Keratinocyte (primary cell): ENCODE data around the gene DHX35. TPM values are rescaled to one million over a fixed set of nuclear protein-coding genes. Genes with fewer than 3 reads are reported as not detected.

Experiments
- DNase-seq: peaks from one replicate; pipeline ENCODE4 v3.0.0-alpha.2; 2011; ENCODE audit warnings: low read depth, missing footprints, low spot score
- FAIRE-seq: peaks from 2 replicates; lab custom pipeline; 2011; peaks lifted over from hg19 to GRCh38; lab: Jason Lieb, UNC
- H2AFZ ChIP-seq: 2 replicates; pipeline ENCODE4 v1.6.0; 2012; ENCODE audit warnings: low read length, control low read depth, inconsistent platforms; ENCODE audit not compliant: control insufficient read depth
- H3K27ac ChIP-seq: 2 replicates; pipeline ENCODE4 v1.5.1; 2011; ENCODE audit warnings: low read length; ENCODE audit not compliant: control insufficient read depth, insufficient read depth
- H3K27me3 ChIP-seq: 3 replicates; pipeline ENCODE4 v1.6.0; 2011; ENCODE audit warnings: low read length; ENCODE audit not compliant: control insufficient read depth, insufficient read depth; ENCODE audit errors: extremely low read depth
- H3K36me3 ChIP-seq, 2 experiments: 2 replicates in 1 of 2; 3 replicates in 1 of 2; pipeline ENCODE4 v1.5.1; 2011; ENCODE audit warnings: low read length in 2 of 2, mild to moderate bottlenecking in 1 of 2; ENCODE audit not compliant: control insufficient read depth in 2 of 2, insufficient read depth in 2 of 2; ENCODE audit errors: extremely low read depth in 1 of 2
- H3K4me1 ChIP-seq: 3 replicates; pipeline ENCODE4 v1.5.1; 2011; ENCODE audit warnings: low read length; ENCODE audit not compliant: control insufficient read depth, insufficient read depth; ENCODE audit errors: extremely low read depth
- H3K4me2 ChIP-seq: 3 replicates; pipeline ENCODE4 v1.6.0; 2011; ENCODE audit warnings: low read depth, low read length; ENCODE audit not compliant: control insufficient read depth, insufficient read depth; ENCODE audit errors: extremely low read depth
- H3K4me3 ChIP-seq, 3 experiments: fragments of 200-600 bp in 1 of 3; sonication (generic) in 1 of 3; 2 replicates in 2 of 3; 3 replicates in 1 of 3; pipeline ENCODE4 v1.5.1; 2011 to 2016; ENCODE audit warnings: low read length in 3 of 3, mild to moderate bottlenecking in 3 of 3, control low read depth in 2 of 3, inconsistent platforms in 1 of 3, low read depth in 1 of 3, mixed read lengths in 1 of 3, mixed run types in 1 of 3, moderate library complexity in 1 of 3; ENCODE audit not compliant: control insufficient read depth in 2 of 3, insufficient read depth in 2 of 3; ENCODE audit errors: extremely low read depth in 1 of 3
- H3K79me2 ChIP-seq: 2 replicates; pipeline ENCODE4 v1.6.0; 2012; ENCODE audit warnings: low read length; ENCODE audit not compliant: control insufficient read depth, insufficient read depth
- H3K9ac ChIP-seq: 3 replicates; pipeline ENCODE4 v1.6.0; 2011; ENCODE audit warnings: low read length; ENCODE audit not compliant: control insufficient read depth, insufficient read depth; ENCODE audit errors: extremely low read depth
- H3K9me1 ChIP-seq: 3 replicates; pipeline ENCODE4 v1.6.0; 2011; ENCODE audit warnings: low read length; ENCODE audit not compliant: control insufficient read depth, insufficient read depth; ENCODE audit errors: extremely low read depth
- H3K9me3 ChIP-seq: 2 replicates; pipeline ENCODE4 v1.5.1; 2012; ENCODE audit warnings: low read depth, low read length; ENCODE audit not compliant: control insufficient read depth
- H4K20me1 ChIP-seq: 3 replicates; pipeline ENCODE4 v1.6.0; 2011; ENCODE audit warnings: low read length; ENCODE audit not compliant: control insufficient read depth, insufficient read depth; ENCODE audit errors: extremely low read depth
- CTCF ChIP-seq, 3 experiments: IDR thresholded peaks in 1 of 3; conservative IDR thresholded peaks in 1 of 3; optimal IDR thresholded peaks in 1 of 3; 2 replicates in 2 of 3; 3 replicates in 1 of 3; pipeline versions ENCODE3 to v1.5.1; 2011; ENCODE audit warnings: low read length in 3 of 3, mild to moderate bottlenecking in 3 of 3, moderate library complexity in 2 of 3, control low read depth in 1 of 3, inconsistent platforms in 1 of 3; ENCODE audit not compliant: insufficient read depth in 2 of 3; ENCODE audit errors: extremely low read depth in 1 of 3
- EZH2 ChIP-seq: IDR thresholded peaks from one replicate; pipeline ENCODE4 v1.6.1; 2012; ENCODE audit warnings: inconsistent platforms, mild to moderate bottlenecking, low read length, moderate library complexity
- dilution Hi-C: fragments of 300-500 bp; cut with MboI; formaldehyde crosslinking; loops from one replicate; pipeline ENCODE4 v1.7.0; 2020; ENCODE audit warnings: low sequenced_read_pairs; ENCODE audit not compliant: extremely low pct_ligation_motif_present
- polyA plus RNA-seq, 5 experiments: library from polyadenylated mRNA; depleted of rRNA in 3 of 5; stranded (reverse) in 3 of 5; stranded (forward) in 1 of 5; unstranded in 1 of 5; fragments of >200 nt; gene quantifications; 1 replicate in 1 of 5; 2 replicates in 3 of 5; 3 replicates in 1 of 5; pipeline versions ENCODE4 v1.2.1 to v1.2.3, GENCODE V29; 2011 to 2012; ENCODE audit warnings: missing spikeins in 2 of 5, low read depth in 1 of 5, low replicate concordance in 1 of 5

DHX35 gene
- polyA plus RNA-seq, 1 donor (not counting 4 experiments of a cell fraction or from before 2014, with no cell fraction given), result 9.8 TPM

GRCh38 chr20:39047417-39047985, 85.4 kb downstream of the DHX35 start:
- Histone ChIP-seq H3K9ac (no peak overlapping the region), H3K27ac (no peak overlapping the region), H3K9me3 (no peaks in the 10 kb centered on the region), H3K4me3 (no peak overlapping the region), H3K27me3 (no peaks in the 10 kb centered on the region), H3K79me2 (no peaks in the 10 kb centered on the region), H3K4me2 (no peak overlapping the region), H3K4me1 (peaks cover 8% of the 10 kb centered on the region), H3K9me1 (no peaks in the 10 kb centered on the region), H3K36me3 (no peaks in the 10 kb centered on the region), H4K20me1 (no peaks in the 10 kb centered on the region), H2AFZ (no peak overlapping the region)
- no peak for TF ChIP-seq EZH2
- no peak for TF ChIP-seq CTCF (optimal IDR thresholded peaks at IDR 0.05 in 1 of 3, IDR thresholded peaks at IDR 0.05 in 1 of 3, conservative IDR thresholded peaks at IDR 0.05 in 1 of 3; ENCODE audit: extremely low read depth in 1 of 3, insufficient read depth in 2 of 3, low read length in 3 of 3)
- dilution Hi-C loops, result no loop called here
- no peak for FAIRE-seq
- DNase-seq, result no peak

GRCh38 chr20:39048000-39048696, 86.0 kb downstream of the DHX35 start:
- dilution Hi-C loops, result no loop called here
- no peaks in the 10 kb centered on the region for H3K9me1 ChIP-seq
- H3K4me2 ChIP-seq, result no peak overlapping the region
- no peaks in the 10 kb centered on the region for H4K20me1 ChIP-seq
- H3K4me3 ChIP-seq, result no peak overlapping the region
- DNase-seq (peak; percentile 28), FAIRE-seq (peak; percentile 86)
- H3K27me3 ChIP-seq, result no peaks in the 10 kb centered on the region
- TF ChIP-seq EZH2, result no peak
- TF ChIP-seq CTCF (optimal IDR thresholded peaks at IDR 0.05 in 1 of 3, IDR thresholded peaks at IDR 0.05 in 1 of 3, conservative IDR thresholded peaks at IDR 0.05 in 1 of 3; ENCODE audit: extremely low read depth in 1 of 3, insufficient read depth in 2 of 3, low read length in 3 of 3), result peak; percentile 99
- no peaks in the 10 kb centered on the region for H3K9me3 ChIP-seq
- H3K79me2 ChIP-seq, result no peaks in the 10 kb centered on the region
- no peak overlapping the region for H2AFZ ChIP-seq
- peaks cover 1% of the 10 kb centered on the region for H3K4me1 ChIP-seq
- no peak overlapping the region for H3K27ac ChIP-seq
- H3K9ac ChIP-seq, result no peak overlapping the region
- H3K36me3 ChIP-seq, result no peaks in the 10 kb centered on the region
